Neutrophil (primary cell): Measurements from ENCODE around the gene SH2B3.

Source experiments
- H3K27ac ChIP-seq: fragments of 200-600 bp; sonication (generic); 2 replicates; pipeline ENCODE4 v1.5.1; 2016; ENCODE audit warnings: mild to moderate bottlenecking, moderate library complexity
- H3K27me3 ChIP-seq: fragments of 200-600 bp; sonication (generic); 2 replicates; pipeline ENCODE4 v1.6.0; 2016; ENCODE audit warnings: mild to moderate bottlenecking
- H3K36me3 ChIP-seq: fragments of 200-600 bp; sonication (generic); 2 replicates; pipeline ENCODE4 v1.5.1; 2017
- H3K4me1 ChIP-seq, 2 experiments: fragments of 200-600 bp in 1 of 2; sonication (generic) in 1 of 2; 1 replicate in 1 of 2; 2 replicates in 1 of 2; pipeline versions ENCODE4 v1.5.1 to v1.6.1; 2013 to 2016; ENCODE audit warnings: low read depth in 1 of 2, low read length in 1 of 2, mild to moderate bottlenecking in 1 of 2, moderate library complexity in 1 of 2; ENCODE audit not compliant: control insufficient read depth in 1 of 2, insufficient read depth in 1 of 2
- H3K4me3 ChIP-seq, 2 experiments: fragments of 200-600 bp in 1 of 2; sonication (generic) in 1 of 2; 1 replicate in 1 of 2; 2 replicates in 1 of 2; pipeline ENCODE4 v1.5.1; 2013 to 2016; ENCODE audit warnings: low read depth in 1 of 2, low read length in 1 of 2, mild to moderate bottlenecking in 1 of 2, moderate library complexity in 1 of 2
- H3K9me3 ChIP-seq: fragments of 200-600 bp; sonication (generic); 2 replicates; pipeline ENCODE4 v1.5.1; 2016
- CTCF ChIP-seq: fragments of 200-600 bp; sonication (generic); IDR thresholded peaks from 2 replicates; pipeline ENCODE4 v1.5.1; 2016; ENCODE audit warnings: antibody characterized with exemption

The SH2B3 gene

GRCh38 chr12:111448846-111449790 lies 43.4 kb downstream of the SH2B3 start:
- H3K4me3 ChIP-seq = no peak overlapping the region
- H3K27me3 ChIP-seq = no peaks in the 10 kb centered on the region
- TF ChIP-seq CTCF = no peak
- H3K9me3 ChIP-seq = no peaks in the 10 kb centered on the region
- peak overlapping the region; percentile 46 for H3K27ac ChIP-seq
- H3K4me1 ChIP-seq = peaks cover 27 to 28% of the 10 kb centered on the region in 2 experiments
- peaks cover 66% of the 10 kb centered on the region for H3K36me3 ChIP-seq

GRCh38 chr12:111450676-111451075 lies 45.0 kb downstream of the SH2B3 start:
- H3K9me3 ChIP-seq = no peaks in the 10 kb centered on the region
- H3K4me1 ChIP-seq = peaks cover 11 to 13% of the 10 kb centered on the region in 2 experiments
- no peak overlapping the region for H3K4me3 ChIP-seq
- H3K27ac ChIP-seq = no peak overlapping the region
- TF ChIP-seq CTCF = no peak
- no peaks in the 10 kb centered on the region for H3K27me3 ChIP-seq
- H3K36me3 ChIP-seq = peaks cover 81% of the 10 kb centered on the region

- peaks cover 87% of the 10 kb centered on the region for H3K36me3 ChIP-seq
- no peaks in the 10 kb centered on the region for H3K27me3 ChIP-seq
- H3K9me3 ChIP-seq = no peaks in the 10 kb centered on the region
- H3K4me3 ChIP-seq = no peak overlapping the region
- H3K27ac ChIP-seq = no peak overlapping the region
- TF ChIP-seq CTCF = no peak
- H3K4me1 ChIP-seq = peaks cover 5 to 7% of the 10 kb centered on the region in 2 experiments
Measured at GRCh38 chr12:111451232-111451631, 45.5 kb downstream of the SH2B3 start.

- Histone ChIP-seq H3K27ac (no peak overlapping the region), H3K9me3 (no peaks in the 10 kb centered on the region), H3K27me3 (no peaks in the 10 kb centered on the region), H3K4me3 (no peak overlapping the region), H3K4me1 (peaks cover under 1 to 3% of the 10 kb centered on the region in 2 experiments), H3K36me3 (peaks cover 90% of the 10 kb centered on the region)
- peak; percentile 80 for TF ChIP-seq CTCF
Measured at GRCh38 chr12:111451649-111452129, 46.0 kb downstream of the SH2B3 start.

GRCh38 chr12:111453071-111453989 lies 47.6 kb downstream of the SH2B3 start:
- no peaks in the 10 kb centered on the region for H3K9me3 ChIP-seq
- TF ChIP-seq CTCF = no peak
- H3K4me3 ChIP-seq = no peak overlapping the region
- H3K4me1 ChIP-seq = no peaks in the 10 kb centered on the region
- H3K27me3 ChIP-seq = no peaks in the 10 kb centered on the region
- H3K36me3 ChIP-seq = peaks cover 83% of the 10 kb centered on the region
- no peak overlapping the region for H3K27ac ChIP-seq
